ES-I3 (cell line): ENCODE data around the gene MAJIN.

ENCODE experiments used
- H3K36me3 ChIP-seq: 2 replicates; pipeline ENCODE4 v1.6.1; 2013; ENCODE audit warnings: mild to moderate bottlenecking, low read length, control low read depth, moderate library complexity; ENCODE audit not compliant: insufficient read depth
- H3K4me1 ChIP-seq: 2 replicates; pipeline ENCODE4 v1.6.1; 2013; ENCODE audit warnings: mild to moderate bottlenecking, control low read depth, low read length; ENCODE audit not compliant: insufficient read depth
- H3K9ac ChIP-seq: 2 replicates; pipeline ENCODE4 v1.6.1; 2013; ENCODE audit warnings: low read depth, mild to moderate bottlenecking, low read length, moderate library complexity
- H3K9me3 ChIP-seq: 2 replicates; pipeline ENCODE4 v1.6.1; 2013; ENCODE audit warnings: mild to moderate bottlenecking, low read length, moderate library complexity; ENCODE audit not compliant: control insufficient read depth, insufficient read depth

Gene MAJIN

GRCh38 chr11:64891215-64891848, 80.6 kb downstream of the MAJIN start:
- no peaks in the 10 kb centered on the region for H3K9me3 ChIP-seq
- H3K36me3 ChIP-seq, result no peaks in the 10 kb centered on the region
- peaks cover 22% of the 10 kb centered on the region; the same call in 1 of the 2 replicates for H3K4me1 ChIP-seq
- no peak overlapping the region for H3K9ac ChIP-seq

- no peaks in the 10 kb centered on the region for H3K36me3 ChIP-seq
- H3K4me1 ChIP-seq, result peaks cover 22% of the 10 kb centered on the region; the same call in 1 of the 2 replicates
- no peak overlapping the region for H3K9ac ChIP-seq
- H3K9me3 ChIP-seq, result no peaks in the 10 kb centered on the region
Observed at GRCh38 chr11:64890522-64890939, 81.4 kb downstream of the MAJIN start.

- Histone ChIP-seq H3K4me1 (peaks cover 16% of the 10 kb centered on the region; the same call in 1 of the 2 replicates), H3K9ac (no peak overlapping the region; the same call in 1 of the 2 replicates), H3K9me3 (no peaks in the 10 kb centered on the region), H3K36me3 (no peaks in the 10 kb centered on the region)
Observed at GRCh38 chr11:64888729-64889511, 83.0 kb downstream of the MAJIN start.

GRCh38 chr11:64888406-64888728, 83.5 kb downstream of the MAJIN start:
- H3K4me1 ChIP-seq, result peaks cover 16% of the 10 kb centered on the region; the same call in 1 of the 2 replicates
- H3K9ac ChIP-seq, result no peak overlapping the region
- no peaks in the 10 kb centered on the region for H3K9me3 ChIP-seq
- no peaks in the 10 kb centered on the region for H3K36me3 ChIP-seq
